H9 (cell line): ENCODE results near the gene TET2. TPM values are rescaled to one million over a fixed set of nuclear protein-coding genes. Genes with fewer than 3 reads are reported as not detected.

Source experiments
- DNase-seq: peaks from one replicate; pipeline ENCODE4 v3.0.0-alpha.2; 2017
- H2AFZ ChIP-seq: one replicate; pipeline ENCODE4 v1.6.1; 2013; ENCODE audit warnings: mild to moderate bottlenecking, low read length, control low read depth, moderate library complexity
- H2AK5ac ChIP-seq: 2 replicates; pipeline ENCODE4 v1.6.1; 2013; ENCODE audit warnings: low read length, control low read depth, mixed read lengths; ENCODE audit not compliant: insufficient read length
- H2BK120ac ChIP-seq: one replicate; pipeline ENCODE4 v1.6.1; 2013; ENCODE audit warnings: low read depth, mild to moderate bottlenecking, low read length, control low read depth, inconsistent platforms; ENCODE audit not compliant: poor library complexity, severe bottlenecking
- H2BK12ac ChIP-seq: 2 replicates; pipeline ENCODE4 v1.6.1; 2013; ENCODE audit warnings: low read length, control low read depth, mixed read lengths, low read depth; ENCODE audit not compliant: insufficient read length
- H2BK15ac ChIP-seq: 2 replicates; pipeline ENCODE4 v1.6.1; 2013; ENCODE audit warnings: low read depth, low read length, control low read depth
- H2BK20ac ChIP-seq: one replicate; pipeline ENCODE4 v1.6.1; 2013; ENCODE audit warnings: low read depth, mild to moderate bottlenecking, low read length, control low read depth, inconsistent platforms; ENCODE audit not compliant: poor library complexity, severe bottlenecking
- H2BK5ac ChIP-seq: 2 replicates; pipeline ENCODE4 v1.6.1; 2013; ENCODE audit warnings: low read length, control low read depth, mixed read lengths; ENCODE audit not compliant: insufficient read length
- H3K14ac ChIP-seq: 2 replicates; pipeline ENCODE4 v1.6.1; 2013; ENCODE audit warnings: low read length, control low read depth; ENCODE audit not compliant: insufficient read depth
- H3K18ac ChIP-seq: 2 replicates; pipeline ENCODE4 v1.6.1; 2013; ENCODE audit warnings: low read depth, mild to moderate bottlenecking, mixed read lengths, low read length, control low read depth; ENCODE audit not compliant: insufficient read length
- H3K23ac ChIP-seq: 2 replicates; pipeline ENCODE4 v1.6.1; 2013; ENCODE audit warnings: low read length, control low read depth, mixed read lengths, low read depth; ENCODE audit not compliant: insufficient read length
- H3K23me2 ChIP-seq: 2 replicates; pipeline ENCODE4 v1.6.1; 2013; ENCODE audit warnings: low read depth, mild to moderate bottlenecking, mixed read lengths, low read length, control low read depth; ENCODE audit not compliant: insufficient read length, poor library complexity, severe bottlenecking
- H3K27ac ChIP-seq: 2 replicates; pipeline ENCODE4 v1.5.1; 2013; ENCODE audit warnings: low read length, control low read depth, mixed read lengths, low read depth; ENCODE audit not compliant: insufficient read length
- H3K27me3 ChIP-seq: 2 replicates; pipeline ENCODE4 v1.6.1; 2013; ENCODE audit warnings: low read length, control low read depth, inconsistent platforms; ENCODE audit not compliant: insufficient read depth
- H3K4ac ChIP-seq: 2 replicates; pipeline ENCODE4 v1.6.1; 2013; ENCODE audit warnings: low read depth, mild to moderate bottlenecking, control low read depth, inconsistent platforms, low read length, moderate library complexity
- H3K4me1 ChIP-seq: 2 replicates; pipeline ENCODE4 v1.6.1; 2013; ENCODE audit warnings: low read length, control low read depth, inconsistent platforms; ENCODE audit not compliant: insufficient read depth
- H3K4me2 ChIP-seq: 2 replicates; pipeline ENCODE4 v1.6.1; 2013; ENCODE audit warnings: low read length, control low read depth, mixed read lengths; ENCODE audit not compliant: insufficient read length, insufficient read depth
- H3K56ac ChIP-seq: 2 replicates; pipeline ENCODE4 v1.6.1; 2013; ENCODE audit warnings: low read depth, mild to moderate bottlenecking, mixed read lengths, low read length, control low read depth; ENCODE audit not compliant: insufficient read length
- H3K79me1 ChIP-seq: 2 replicates; pipeline ENCODE4 v1.6.1; 2013; ENCODE audit warnings: low read depth, mild to moderate bottlenecking, moderate library complexity, low read length, control low read depth, inconsistent platforms; ENCODE audit not compliant: insufficient read depth, poor library complexity, severe bottlenecking
- H3K79me2 ChIP-seq: 2 replicates; pipeline ENCODE4 v1.6.1; 2013; ENCODE audit warnings: low read length, control low read depth, inconsistent platforms; ENCODE audit not compliant: insufficient read depth
- H3K9ac ChIP-seq: 2 replicates; pipeline ENCODE4 v1.6.1; 2013; ENCODE audit warnings: low read length, control low read depth, mixed read lengths; ENCODE audit not compliant: insufficient read length; ENCODE audit errors: extremely low read depth
- H3K9me3 ChIP-seq: one replicate; pipeline ENCODE4 v1.6.1; 2013; ENCODE audit warnings: low read depth, low read length, inconsistent platforms; ENCODE audit not compliant: control insufficient read depth
- H3T11ph ChIP-seq: one replicate; pipeline ENCODE4 v1.6.1; 2013; ENCODE audit warnings: mild to moderate bottlenecking, low read length, control low read depth, inconsistent platforms
- H4K20me1 ChIP-seq: one replicate; pipeline ENCODE4 v1.6.1; 2013; ENCODE audit not compliant: control insufficient read depth, insufficient read length, insufficient read depth
- H4K5ac ChIP-seq: 2 replicates; pipeline ENCODE4 v1.6.1; 2013; ENCODE audit warnings: low read depth, mild to moderate bottlenecking, mixed read lengths, low read length, control low read depth; ENCODE audit not compliant: insufficient read length
- H4K8ac ChIP-seq: replicated peaks from 2 replicates; pipeline ENCODE4 v1.6.1; 2013; ENCODE audit warnings: low read length, control low read depth, mixed read lengths, low read depth; ENCODE audit not compliant: insufficient read length
- H4K91ac ChIP-seq: 2 replicates; pipeline ENCODE4 v1.6.1; 2013; ENCODE audit warnings: low read depth, mild to moderate bottlenecking, moderate library complexity, mixed read lengths, low read length, control low read depth; ENCODE audit not compliant: insufficient read length
- H3K27ac Mint-ChIP-seq, 3 experiments: 2 replicates in 2 of 3; 3 replicates in 1 of 3; pipeline ENCODE4 v1.8.0; 2020 to 2021; ENCODE audit warnings: mixed read lengths in 3 of 3, mild to moderate bottlenecking in 1 of 3, moderate library complexity in 1 of 3
- H3K27me3 Mint-ChIP-seq: 2 replicates; pipeline ENCODE4 v1.8.0; 2021; ENCODE audit warnings: low read depth, mild to moderate bottlenecking, moderate library complexity, mixed read lengths
- H3K36me3 Mint-ChIP-seq, 3 experiments: 2 replicates in 2 of 3; 3 replicates in 1 of 3; pipeline ENCODE4 v1.8.0; 2020 to 2021; ENCODE audit warnings: low read depth in 3 of 3, mixed read lengths in 3 of 3; ENCODE audit not compliant: insufficient read depth in 1 of 3
- H3K4me1 Mint-ChIP-seq, 2 experiments: 2 replicates each; pipeline ENCODE4 v1.8.0; 2020; ENCODE audit warnings: mixed read lengths in 2 of 2
- H3K4me3 Mint-ChIP-seq, 2 experiments: 2 replicates in 1 of 2; 3 replicates in 1 of 2; pipeline ENCODE4 v1.8.0; 2020 to 2021; ENCODE audit warnings: mild to moderate bottlenecking in 2 of 2, mixed read lengths in 2 of 2, moderate library complexity in 1 of 2
- H3K9me3 Mint-ChIP-seq, 2 experiments: 2 replicates in 1 of 2; 3 replicates in 1 of 2; pipeline ENCODE4 v1.8.0; 2020; ENCODE audit warnings: mild to moderate bottlenecking in 2 of 2, mixed read lengths in 2 of 2, moderate library complexity in 1 of 2
- CTCF ChIP-seq: fragments of 200-600 bp; sonication (generic); conservative IDR thresholded peaks from 3 replicates; pipeline ENCODE4 v1.8.0; 2021; ENCODE audit warnings: antibody characterized with exemption, mild to moderate bottlenecking
- WGBS: extraction: QIAGEN DNeasy Blood & Tissue Kit; methylation state at CpG from one replicate; pipeline ENCODE4 v1.1.7; 2013; ENCODE audit warnings: missing lambda C conversion rate, low lambda C conversion rate, mixed read lengths; ENCODE audit not compliant: insufficient read length; ENCODE audit errors: extremely low coverage; 5-methylcytosine and 5-hydroxymethylcytosine counted together
- total RNA-seq: library from RNA; stranded (reverse); gene quantifications from 2 replicates; pipeline ENCODE4 v1.2.1, GENCODE V29; 2021

TET2 gene
- total RNA-seq, 1 experiment from 2014 or later = 3.1 TPM

DNA sequence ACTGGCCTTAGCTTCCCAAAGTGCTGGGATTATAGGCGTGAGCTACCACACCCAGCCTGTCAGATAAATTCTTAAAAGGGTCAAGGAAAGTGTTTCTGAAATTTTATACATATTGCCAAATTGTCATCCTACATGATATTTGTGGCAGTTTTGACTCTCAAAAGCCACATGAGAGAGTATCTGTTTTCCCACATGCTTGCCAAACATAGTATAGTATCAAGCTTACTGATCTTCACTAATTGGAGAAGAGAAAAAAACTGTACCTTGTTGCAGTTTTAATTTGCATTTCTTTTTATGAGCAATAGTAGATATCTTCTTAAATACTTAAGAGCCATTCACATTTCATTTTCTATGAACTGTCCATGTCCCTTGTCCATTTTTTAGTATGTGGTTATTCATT lies 83.6 kb downstream of the TET2 start:
- Histone ChIP-seq H3K27ac (no peak overlapping the region), H2BK20ac (no peak overlapping the region), H4K5ac (no peak overlapping the region), H3T11ph (no peak overlapping the region), H2BK5ac (no peak overlapping the region), H2BK15ac (no peak overlapping the region), H2BK120ac (no peak overlapping the region), H2AFZ (no peak overlapping the region), H2BK12ac (no peak overlapping the region), H3K79me2 (no peaks in the 10 kb centered on the region), H3K4me2 (no peak overlapping the region), H4K8ac (no peak overlapping the region), H3K79me1 (no peaks in the 10 kb centered on the region), H4K20me1 (no peaks in the 10 kb centered on the region), H3K56ac (no peak overlapping the region), H3K14ac (no peak overlapping the region), H3K23me2 (no peaks in the 10 kb centered on the region), H3K23ac (no peak overlapping the region), H2AK5ac (no peak overlapping the region), H3K4ac (no peak overlapping the region), H4K91ac (no peak overlapping the region), H3K4me1 (no peaks in the 10 kb centered on the region), H3K18ac (no peak overlapping the region), H3K27me3 (no peaks in the 10 kb centered on the region), H3K9ac (no peak overlapping the region), H3K9me3 (no peaks in the 10 kb centered on the region)
- Mint-ChIP-seq H3K4me1 (peaks cover 9 to 18% of the 10 kb centered on the region in 2 experiments), H3K27me3 (no peaks in the 10 kb centered on the region), H3K4me3 (no peak overlapping the region), H3K9me3 (no peaks in the 10 kb centered on the region), H3K36me3 (no peaks in the 10 kb centered on the region; a peak in 2 of 7 replicates), H3K27ac (0 out of 7 replicates have a peak overlapping the region, but pooled peaks of 1 of the 3 experiments have one; percentile 12)
- TF ChIP-seq CTCF = no peak
- no CpG with 5 or more reads among the region's 1 CpG for WGBS
- no peak for DNase-seq
